NCI-H460 (cell line): ENCODE results near the gene AGAP2. TPM values are rescaled to one million over a fixed set of nuclear protein-coding genes. Genes with fewer than 3 reads are reported as not detected.
"Not testable (repeated sequence)": the region's sequence is repeated elsewhere in the genome, so short reads cannot be mapped to it uniquely, and the experiment has no call there.

ENCODE experiments used
- DNase-seq: peaks from one replicate; pipeline ENCODE4 v3.0.0-alpha.2; 2016; ENCODE audit warnings: low read depth; ENCODE audit errors: extremely low read depth
- total RNA-seq: library from RNA; depleted of rRNA; stranded (reverse); fragments of >200 nt; shearing (Covaris generic); gene quantifications from 2 replicates; pipeline ENCODE4 v1.2.3, GENCODE V29; 2014

Gene AGAP2
- total RNA-seq, 1 experiment from 2014 or later, result not detected

GRCh38 chr12:57724936-57725740, 13.4 kb downstream of the AGAP2 start:
- DNase-seq, result no peak

GRCh38 chr12:57724003-57724935, 14.3 kb downstream of the AGAP2 start:
- DNase-seq, result no peak

GRCh38 chr12:57723630-57723962, 14.9 kb downstream of the AGAP2 start:
- DNase-seq, result no peak

GRCh38 chr12:57722716-57723629, 15.6 kb downstream of the AGAP2 start:
- no peak for DNase-seq

- DNase-seq, result not testable (repeated sequence)
These were observed 16.5 kb downstream of the AGAP2 start for GRCh38 chr12:57721846-57722608.

- DNase-seq, result no peak
These were observed 17.6 kb downstream of the AGAP2 start for GRCh38 chr12:57720606-57721595.

GRCh38 chr12:57719777-57720605, 18.6 kb downstream of the AGAP2 start:
- DNase-seq, result no peak

- no peak for DNase-seq
These were observed 19.7 kb downstream of the AGAP2 start for GRCh38 chr12:57718641-57719528.

- DNase-seq, result no peak
These were observed 20.5 kb downstream of the AGAP2 start for GRCh38 chr12:57717846-57718640.

- no peak for DNase-seq
These were observed 21.4 kb downstream of the AGAP2 start for GRCh38 chr12:57717131-57717530.

- DNase-seq, result no peak
These were observed 22.2 kb downstream of the AGAP2 start for GRCh38 chr12:57716305-57716704.

GRCh38 chr12:57715786-57716185, 22.8 kb downstream of the AGAP2 start:
- DNase-seq, result no peak

- not testable (repeated sequence) for DNase-seq
These were observed 23.4 kb downstream of the AGAP2 start for GRCh38 chr12:57715036-57715748.

- no peak for DNase-seq
These were observed 25.3 kb downstream of the AGAP2 start for GRCh38 chr12:57713209-57713608.

GRCh38 chr12:57712701-57713100, 25.8 kb downstream of the AGAP2 start:
- DNase-seq, result no peak
